HTR-8/SVneo (cell line): Measurements from ENCODE around the gene KCNAB3.
"Not testable (repeated sequence)": the region's sequence is repeated elsewhere in the genome, so short reads cannot be mapped to it uniquely, and the experiment has no call there.

ENCODE experiments used
- DNase-seq: peaks from one replicate; pipeline ENCODE4 v3.0.0; 2011; ENCODE audit warnings: low spot score, mixed read lengths; ENCODE audit not compliant: insufficient read length
- FAIRE-seq: peaks from 2 replicates; lab custom pipeline; 2011; peaks lifted over from hg19 to GRCh38; lab: Jason Lieb, UNC

Gene KCNAB3

GRCh38 chr17:7929158-7930023, at the start of gene KCNAB3:
KCNAB3 (minus strand) TSS chr17:7929856; CDS start chr17:7929435, 421 bp downstream.
- no peak for FAIRE-seq
- DNase-seq: peak; percentile 73

DNA sequence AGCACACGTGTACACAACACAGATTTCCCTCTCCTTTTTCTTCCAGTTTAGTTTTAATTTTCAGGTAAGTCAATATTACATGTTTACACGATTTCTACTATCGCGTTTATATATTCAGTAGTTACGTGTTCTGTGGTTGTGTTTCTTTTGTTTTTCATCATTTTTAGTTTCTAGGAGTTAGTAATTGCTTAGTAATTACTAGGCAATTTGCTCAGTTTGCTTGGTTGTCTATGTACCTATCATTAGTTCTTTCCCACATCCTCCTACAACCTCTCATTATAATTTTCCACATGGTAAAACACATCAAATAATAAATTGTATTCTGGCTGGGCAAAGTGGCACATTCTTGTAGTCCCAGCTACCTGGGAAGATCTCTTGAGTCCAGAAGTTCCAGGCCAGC, 48.1 kb upstream of the KCNAB3 start:
- FAIRE-seq: no peak
- no peak for DNase-seq

- FAIRE-seq: no peak
- DNase-seq: no peak
These were observed 47.4 kb upstream of the KCNAB3 start for GRCh38 chr17:7977039-7977438.

- DNase-seq (no peak), FAIRE-seq (no peak)
These were observed 45.0 kb upstream of the KCNAB3 start for GRCh38 chr17:7974638-7975131.

DNA sequence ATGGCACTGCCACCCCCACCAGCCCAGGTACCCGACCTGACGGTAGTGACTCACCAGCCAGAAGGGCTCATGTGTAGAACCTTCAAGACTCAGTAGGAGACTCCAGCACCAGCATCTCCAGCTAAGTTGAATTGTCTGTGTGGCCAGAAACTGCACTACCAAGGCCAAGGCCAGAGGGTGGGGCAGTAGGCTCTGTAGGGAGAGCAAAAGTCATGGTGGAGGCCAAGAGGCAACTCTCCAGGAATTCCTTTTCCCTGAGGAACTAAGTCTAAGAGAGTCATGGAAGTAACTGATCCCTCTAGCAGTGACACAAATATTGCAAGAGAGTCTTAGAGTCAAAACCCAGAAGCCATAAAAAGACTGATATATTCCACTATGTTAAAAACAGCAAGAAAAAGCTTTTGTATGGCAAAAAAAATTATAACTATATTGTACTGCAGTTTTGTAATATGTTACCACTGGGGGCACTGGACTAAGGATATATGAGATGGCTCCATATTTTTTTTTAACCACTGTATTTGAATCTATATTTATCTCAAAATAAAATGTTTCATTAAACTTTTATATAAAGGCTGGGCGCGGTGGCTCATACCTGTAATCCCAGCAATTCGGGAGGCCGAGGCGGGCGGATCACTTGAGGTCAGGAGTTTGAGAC, 42.6 kb upstream of the KCNAB3 start:
- no peak for DNase-seq
- no peak for FAIRE-seq

DNA sequence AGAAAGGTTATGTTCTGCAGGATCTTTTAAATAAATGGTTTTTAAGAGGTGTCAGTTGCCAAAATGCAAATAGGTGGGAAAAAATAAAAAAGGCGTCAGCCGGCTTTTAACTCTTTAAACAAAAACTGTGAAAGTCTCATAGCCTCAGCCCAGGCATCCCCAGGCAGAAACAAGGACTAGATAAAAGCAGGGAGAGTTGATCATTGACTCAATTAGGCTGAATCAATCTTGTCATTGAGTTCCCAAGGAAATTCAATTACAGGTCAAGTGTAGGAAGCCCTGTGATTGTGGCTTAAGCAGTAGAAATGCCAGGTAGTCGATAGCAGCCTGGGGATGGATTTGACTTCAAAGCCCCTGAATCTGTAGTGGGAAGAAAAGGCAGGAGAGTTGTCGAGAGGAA, 42.0 kb upstream of the KCNAB3 start:
- DNase-seq (no peak), FAIRE-seq (no peak)

DNA sequence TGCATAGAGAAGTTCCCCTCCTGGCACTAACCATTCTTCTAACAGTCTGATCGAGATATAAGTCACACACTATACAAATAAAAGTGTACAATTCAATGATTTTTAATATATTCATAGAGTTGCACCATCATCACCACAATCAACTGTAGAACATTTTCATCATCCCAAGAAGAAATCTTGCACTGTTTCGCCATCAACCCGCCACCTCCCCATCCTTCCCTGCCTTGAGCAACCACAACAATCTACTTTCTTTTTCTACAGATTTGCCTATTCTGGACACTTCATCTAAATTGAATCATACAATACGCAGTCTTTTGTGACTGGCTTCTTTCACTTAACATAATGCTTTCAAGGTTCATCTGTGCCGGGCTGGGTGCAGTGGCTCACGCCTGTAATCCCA, 39.8 kb upstream of the KCNAB3 start:
- no peak for DNase-seq
- no peak for FAIRE-seq

DNA sequence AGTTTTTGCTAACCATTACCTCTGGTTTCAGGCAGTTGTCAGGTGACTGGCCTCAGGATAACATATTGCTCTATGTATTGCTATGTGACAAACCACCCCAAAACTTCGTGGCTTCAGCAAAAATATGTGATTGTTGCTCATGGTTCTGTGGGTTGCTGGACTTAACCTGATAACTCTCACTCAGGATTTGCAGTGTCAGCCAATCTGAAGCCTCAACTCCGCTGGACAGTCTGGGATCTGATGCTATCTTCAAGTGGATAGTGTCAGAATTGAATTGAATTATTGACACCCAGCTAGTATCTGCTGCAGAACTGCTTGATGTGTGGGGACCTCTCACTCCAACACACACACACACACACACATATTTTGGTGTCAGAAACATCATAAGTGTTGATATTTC, 38.1 kb upstream of the KCNAB3 start:
- peak; percentile 9 for FAIRE-seq
- no peak for DNase-seq

DNA sequence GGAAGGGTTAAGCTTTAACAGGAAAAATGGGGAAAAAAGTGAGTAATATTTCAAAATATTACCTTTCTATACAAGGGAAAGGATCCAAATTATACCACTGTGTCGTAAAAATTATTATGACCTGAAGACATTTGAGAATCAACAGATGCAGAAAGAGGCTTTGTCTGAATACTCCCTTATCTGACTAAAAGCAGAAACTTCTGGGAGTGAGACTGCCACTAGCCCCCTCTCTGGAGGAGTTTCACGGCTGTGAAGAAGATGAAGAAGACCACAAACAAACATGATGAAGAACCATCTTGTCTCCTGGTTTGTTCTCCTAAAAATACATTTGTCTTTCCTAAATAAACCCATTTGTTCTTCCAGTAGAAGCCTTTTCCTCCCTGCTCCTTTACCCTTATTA, 31.8 kb upstream of the KCNAB3 start:
- no peak for FAIRE-seq

GRCh38 chr17:7959503-7960253, 30.0 kb upstream of the KCNAB3 start:
- DNase-seq (no peak), FAIRE-seq (no peak)

More for the DNA sequence above, 31.8 kb upstream of the KCNAB3 start:
- DNase-seq: no peak

- DNase-seq: no peak
- no peak for FAIRE-seq
These were observed 26.7 kb upstream of the KCNAB3 start for GRCh38 chr17:7956228-7956965.

GRCh38 chr17:7955414-7956227, 26.0 kb upstream of the KCNAB3 start:
- FAIRE-seq: no peak

GRCh38 chr17:7953266-7953665, 23.6 kb upstream of the KCNAB3 start:
- DNase-seq, FAIRE-seq: not testable (repeated sequence)

More at GRCh38 chr17:7955414-7956227, 26.0 kb upstream of the KCNAB3 start:
- DNase-seq: no peak

DNA sequence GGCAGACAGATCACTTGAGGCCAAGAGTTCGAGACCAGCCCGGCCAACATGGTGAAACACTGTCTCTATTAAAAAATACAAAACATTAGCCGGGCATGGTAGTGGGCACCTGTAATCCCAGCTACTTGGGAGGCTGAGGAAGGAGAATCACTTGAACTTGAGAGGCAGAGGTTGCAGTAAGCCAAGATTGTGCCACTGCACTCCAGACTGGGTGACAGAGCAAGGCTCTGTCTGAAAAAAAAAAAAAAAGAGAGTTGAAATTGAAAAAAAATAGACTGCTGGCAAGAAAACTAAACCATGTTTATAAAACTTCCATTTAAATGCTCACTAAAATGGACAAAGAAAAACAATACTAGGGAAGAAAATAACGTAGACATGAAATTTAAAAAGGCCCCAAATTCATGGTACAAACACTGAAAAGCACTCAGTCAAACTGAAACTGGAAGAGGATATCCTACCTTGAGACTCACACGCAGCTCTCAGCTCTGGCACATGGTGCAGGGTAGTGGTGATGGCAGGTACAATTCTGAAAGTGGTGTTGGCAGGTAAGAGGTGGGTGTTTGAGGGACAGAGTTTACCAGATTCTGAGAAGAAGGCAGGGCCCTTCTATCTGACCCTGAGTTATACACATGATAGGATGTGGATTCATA, 21.6 kb upstream of the KCNAB3 start:
- FAIRE-seq (no peak), DNase-seq (no peak)

DNA sequence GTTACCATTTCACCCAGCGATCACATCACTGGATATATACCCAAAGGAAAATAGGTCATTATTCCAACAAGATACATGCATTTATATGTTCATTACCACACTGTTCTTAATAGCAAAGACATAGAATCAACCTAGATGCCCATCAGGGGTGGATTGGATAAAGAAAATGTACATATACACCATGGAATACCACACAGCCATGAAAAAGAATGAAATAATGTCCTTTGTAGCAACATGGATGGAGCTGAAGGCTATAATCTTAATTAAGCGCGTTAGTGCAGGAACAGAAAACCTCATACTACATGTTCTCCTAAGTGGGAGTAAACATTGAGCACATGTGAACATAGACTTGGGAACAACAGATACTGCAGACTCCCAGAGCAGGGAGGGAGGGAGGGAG, 20.9 kb upstream of the KCNAB3 start:
- DNase-seq (no peak), FAIRE-seq (no peak)

- DNase-seq (no peak), FAIRE-seq (no peak)
These were observed 18.0 kb upstream of the KCNAB3 start for GRCh38 chr17:7947651-7948050.

DNA sequence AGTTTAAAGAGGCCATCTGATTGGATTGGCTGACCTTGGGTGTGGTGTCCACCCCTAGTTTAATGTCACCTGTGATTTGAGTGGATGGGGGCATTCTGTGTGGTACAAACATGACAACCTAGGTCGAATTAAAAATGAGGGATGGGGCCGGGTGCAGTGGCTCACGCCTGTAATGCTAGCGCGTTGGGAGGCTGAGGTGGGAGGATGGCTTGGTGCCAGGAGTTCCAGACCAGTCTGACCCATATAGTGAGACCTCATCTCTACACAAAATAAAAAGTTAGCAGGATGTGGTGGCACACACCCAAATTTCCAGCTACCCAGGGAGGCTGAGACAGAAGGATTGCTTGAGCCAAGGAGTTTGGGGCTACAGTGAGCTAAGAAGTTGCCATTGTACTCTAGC, 16.8 kb upstream of the KCNAB3 start:
- DNase-seq: no peak
- no peak for FAIRE-seq

GRCh38 chr17:7945651-7946050, 16.0 kb upstream of the KCNAB3 start:
- DNase-seq (no peak), FAIRE-seq (no peak)

GRCh38 chr17:7944326-7944725, 14.7 kb upstream of the KCNAB3 start:
- no peak for FAIRE-seq
- no peak for DNase-seq
